K562 treated with DMSO at 1 percent for 4 hours (cell line): Measurements from ENCODE around the gene LTBP3. TPM values are rescaled to one million over a fixed set of nuclear protein-coding genes. Genes with fewer than 3 reads are reported as not detected.

ENCODE experiments used
- total RNA-seq: library from RNA; unstranded; fragments of 300-600 nt; gene quantifications from 2 replicates; pipeline ENCODE4 v1.2.3, GENCODE V29; 2022; ENCODE audit not compliant: insufficient read depth

The LTBP3 gene
- total RNA-seq: 32.3 and 42.6 TPM in 2 replicates

DNA sequence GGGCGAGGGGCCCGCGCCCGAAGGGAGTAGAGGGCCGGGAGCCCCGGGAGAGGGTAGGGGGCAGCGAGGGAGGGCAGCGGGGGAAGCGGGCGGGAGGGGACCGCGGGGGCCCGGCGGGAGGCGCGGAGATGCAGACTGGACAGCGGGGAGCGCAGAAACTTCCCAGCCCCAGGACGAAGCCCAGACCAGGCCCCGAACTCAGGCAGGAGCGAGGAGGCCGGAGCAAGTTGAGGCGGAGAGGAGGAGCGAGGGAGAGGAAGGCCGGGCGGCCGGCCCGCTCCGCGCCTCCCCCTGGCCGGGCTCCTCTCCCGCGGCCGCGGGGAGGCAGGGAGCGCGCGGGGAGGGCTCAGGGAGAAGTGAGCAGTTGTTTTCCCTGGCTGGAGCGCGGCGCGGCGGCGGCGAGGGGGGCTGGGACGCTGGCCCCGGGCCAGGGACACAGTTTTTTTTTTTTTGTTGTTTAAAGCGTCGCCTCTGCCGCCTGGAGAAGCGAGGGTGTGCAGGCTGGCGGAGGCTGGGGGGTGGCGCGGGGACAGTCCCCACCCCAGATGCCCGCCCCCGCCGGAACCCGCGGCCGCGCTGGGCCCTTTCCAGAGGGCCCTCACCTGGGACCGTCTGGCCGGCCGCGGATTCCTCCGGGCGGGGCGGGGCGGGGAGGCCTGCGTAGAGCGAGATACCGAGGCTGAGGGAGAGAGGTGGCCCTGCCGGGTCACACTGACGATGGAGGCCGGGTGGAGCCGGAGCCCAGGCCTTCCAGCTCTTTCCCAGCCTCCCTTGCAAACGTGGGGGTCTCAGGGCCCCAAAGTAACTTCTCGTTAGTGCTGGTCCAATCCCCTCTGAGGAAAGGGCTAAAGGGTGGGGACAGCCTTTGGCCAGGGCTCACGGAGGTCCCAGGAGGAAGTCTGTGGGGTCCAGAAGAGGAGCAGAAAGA, at the start of gene LTBP3:
TSS of gene LTBP3 (minus strand) at position 358 of the 928 bp plus-strand sequence. CDS start 400 bp downstream, outside the sequence.

DNA sequence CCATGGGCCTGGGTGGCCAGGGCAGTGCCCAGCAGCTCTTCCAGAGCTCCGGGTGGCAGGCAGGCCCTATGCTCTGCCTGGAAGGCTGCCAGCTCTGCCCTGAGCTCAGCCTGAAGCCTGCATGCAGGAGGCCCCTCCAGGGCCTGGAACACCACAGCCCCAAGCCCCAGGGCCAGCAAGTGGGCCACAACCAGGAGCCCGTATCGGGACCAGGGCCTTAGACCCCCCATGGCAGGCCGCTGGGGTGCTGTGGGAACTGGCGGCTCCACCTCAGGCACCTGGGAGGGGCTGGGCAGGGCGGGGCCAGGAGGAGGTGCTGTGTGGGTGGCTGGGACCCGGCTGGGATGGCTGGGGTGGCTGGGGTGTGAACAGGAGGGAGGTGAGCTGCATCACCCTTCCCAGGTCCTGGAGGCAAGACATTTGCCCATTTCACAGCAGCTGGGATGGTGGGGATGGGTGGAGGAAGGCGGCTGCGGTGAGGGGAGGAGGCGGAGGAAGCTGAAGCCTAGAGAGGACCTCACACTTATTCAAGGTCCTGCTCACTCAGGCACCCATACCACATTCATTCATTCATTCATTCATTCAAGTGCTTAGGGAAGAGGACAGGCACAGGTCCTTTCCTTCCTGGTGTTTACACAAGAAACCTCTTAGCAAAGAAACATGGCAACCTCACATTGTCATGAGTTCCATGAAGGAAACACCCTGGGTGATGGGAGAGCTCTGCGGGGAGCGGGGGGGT, 37.6 kb upstream of the LTBP3 start, which contains the start of gene KCNK7:
TSS of gene KCNK7 (minus strand) at position 258 of the 739 bp plus-strand sequence. CDS start at position 230, 28 bp downstream.

DNA sequence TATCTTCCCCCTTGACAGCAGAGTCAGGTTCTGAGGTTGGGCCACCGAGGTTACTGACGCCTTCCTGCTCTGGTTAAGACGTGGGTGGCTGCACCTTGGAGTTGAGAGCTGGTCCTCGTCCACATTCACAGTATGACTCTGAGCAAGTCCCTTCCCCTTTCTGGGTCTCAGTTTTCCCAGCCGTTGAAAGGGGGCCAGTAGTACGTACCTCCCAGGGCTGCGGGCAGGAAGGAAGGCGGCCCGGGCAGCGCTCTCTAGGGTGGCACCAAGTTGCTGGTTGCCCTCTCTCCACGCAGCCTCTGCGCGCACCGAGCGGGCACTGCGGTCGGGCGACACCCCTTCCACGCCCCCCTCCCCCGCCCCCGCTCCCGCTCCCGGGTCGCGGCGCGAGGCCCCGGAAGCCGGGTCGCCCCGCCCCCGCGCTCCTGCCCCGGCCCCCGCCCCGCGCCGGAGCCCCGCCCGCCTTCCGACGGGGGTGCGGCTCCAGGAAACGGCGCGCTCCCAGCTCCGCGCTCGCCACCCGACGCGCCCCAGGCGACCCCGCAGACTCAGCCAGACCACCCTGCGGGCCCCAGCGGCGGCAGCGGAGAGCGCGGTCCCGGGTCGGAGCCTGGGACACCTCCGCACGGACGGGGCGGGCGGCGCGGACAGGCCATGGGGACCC, 17.5 kb upstream of the LTBP3 start, which contains the start of gene EHBP1L1:
TSS of gene EHBP1L1 (plus strand) at position 486 of the 664 bp plus-strand sequence. CDS start 250 bp downstream, outside the sequence.

DNA sequence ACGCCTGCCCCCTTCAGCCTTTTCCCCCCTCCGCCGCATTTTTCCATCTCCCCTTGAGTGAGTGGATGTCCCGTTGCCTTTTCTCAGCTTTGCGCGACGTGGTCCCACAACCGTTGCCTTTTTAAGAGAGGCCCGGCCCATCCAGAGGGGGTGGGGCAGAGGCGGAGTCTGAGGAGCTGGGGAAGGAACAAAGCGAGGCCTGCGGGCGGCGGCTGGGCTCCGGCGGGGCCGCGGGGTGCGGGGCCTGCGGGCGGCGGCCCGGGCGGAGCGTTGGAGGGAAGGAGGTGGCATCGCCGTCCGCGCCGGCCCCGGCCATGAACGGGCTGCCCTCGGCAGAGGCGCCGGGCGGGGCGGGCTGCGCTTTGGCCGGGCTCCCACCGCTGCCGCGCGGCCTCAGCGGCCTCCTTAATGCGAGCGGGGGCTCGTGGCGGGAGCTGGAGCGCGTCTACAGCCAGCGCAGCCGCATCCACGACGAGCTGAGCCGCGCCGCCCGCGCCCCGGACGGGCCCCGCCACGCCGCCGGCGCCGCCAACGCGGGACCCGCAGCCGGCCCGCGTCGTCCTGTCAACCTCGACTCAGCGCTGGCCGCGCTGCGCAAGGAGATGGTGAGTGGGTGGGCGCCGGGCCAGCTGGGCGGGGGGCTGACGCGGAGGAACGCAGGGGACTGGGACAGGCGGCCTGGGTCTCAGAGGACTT, 14.3 kb upstream of the LTBP3 start, which contains the start of gene FAM89B:
TSS of gene FAM89B (plus strand) at position 183 of the 696 bp plus-strand sequence. CDS start at position 315, 132 bp downstream.

DNA sequence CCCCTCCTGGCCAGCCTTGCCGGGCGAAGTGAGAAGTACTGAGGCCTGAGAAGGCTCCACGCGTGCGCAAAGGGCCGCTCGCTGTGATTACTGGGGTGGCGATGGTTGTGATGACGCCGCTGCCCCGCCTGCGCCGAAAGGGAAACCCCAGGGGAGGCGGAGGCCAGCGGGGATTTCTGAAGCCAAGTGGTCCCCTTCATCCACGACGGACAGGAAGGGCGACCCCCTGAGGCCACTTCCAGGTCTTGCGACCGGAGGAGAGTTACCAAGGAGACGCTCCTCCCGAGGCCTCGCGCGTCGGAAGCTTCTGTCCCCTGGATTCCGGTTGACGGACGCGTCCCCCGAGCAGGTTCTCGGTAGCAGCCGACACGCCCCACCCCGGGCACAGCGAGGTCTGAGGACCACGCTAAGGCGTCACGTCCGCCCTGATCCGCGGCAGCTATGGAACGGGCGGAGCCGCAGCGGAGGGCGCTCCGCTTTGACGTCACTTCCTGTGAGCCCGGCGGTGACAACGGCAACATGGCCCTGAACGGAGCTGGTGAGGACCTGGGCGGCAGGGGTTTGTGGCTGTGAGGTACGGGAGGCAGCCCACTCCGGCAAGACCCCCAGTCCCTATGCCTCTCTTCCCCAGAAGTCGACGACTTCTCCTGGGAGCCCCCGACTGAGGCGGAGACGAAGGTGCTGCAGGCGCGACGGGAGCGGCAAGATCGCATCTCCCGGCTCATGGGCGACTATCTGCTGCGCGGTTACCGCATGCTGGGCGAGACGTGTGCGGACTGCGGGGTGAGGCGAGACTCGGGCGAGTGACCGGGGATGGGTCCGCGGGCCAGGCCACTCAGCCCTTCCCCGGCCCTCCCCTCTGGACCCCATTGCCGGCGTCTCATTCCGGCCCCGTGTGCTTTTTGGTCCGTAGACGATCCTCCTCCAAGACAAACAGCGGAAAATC, 12.1 kb upstream of the LTBP3 start, which contains the start of gene ZNRD2:
TSS of gene ZNRD2 (plus strand) at position 505 of the 946 bp plus-strand sequence. CDS start at position 520, 15 bp downstream.

DNA sequence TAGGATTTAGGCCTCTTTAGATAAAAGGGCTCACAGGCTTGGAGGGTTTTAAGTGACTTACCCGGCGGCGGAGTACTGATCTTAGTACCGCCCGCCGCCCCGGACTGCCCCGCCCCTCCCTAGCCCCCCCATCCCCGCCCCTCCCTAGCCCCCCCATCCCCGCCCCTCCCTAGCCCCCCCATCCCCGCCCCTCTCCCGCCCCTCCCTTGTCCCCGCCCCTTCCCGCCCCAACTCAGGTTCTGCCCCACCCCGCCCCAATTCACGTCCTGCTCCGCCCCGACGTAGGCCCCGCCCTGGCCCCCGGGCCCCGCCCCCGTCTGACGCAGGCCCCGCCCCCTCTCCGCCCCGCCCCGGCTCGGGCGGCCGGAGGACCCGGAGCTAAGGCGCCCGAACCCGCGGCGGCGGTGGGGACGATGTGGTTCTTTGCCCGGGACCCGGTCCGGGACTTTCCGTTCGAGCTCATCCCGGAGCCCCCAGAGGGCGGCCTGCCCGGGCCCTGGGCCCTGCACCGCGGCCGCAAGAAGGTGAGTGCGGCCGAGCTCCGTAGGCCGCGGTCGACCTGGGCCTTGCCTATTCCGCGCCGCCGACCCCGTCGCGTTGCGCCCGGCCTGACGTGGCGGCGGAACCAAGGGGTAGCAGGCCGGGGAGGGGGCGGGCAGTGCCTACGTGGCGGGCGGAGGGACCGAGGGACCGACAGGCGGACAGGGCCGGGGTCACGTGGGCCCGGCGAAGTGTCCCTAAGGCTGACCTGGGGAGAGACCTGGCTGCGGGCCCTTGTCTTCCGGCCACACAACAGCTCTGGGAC, 33.2 kb downstream of the LTBP3 start, which contains the start of gene SCYL1:
TSS of gene SCYL1 (plus strand) at position 343 of the 805 bp plus-strand sequence. CDS start at position 414, 71 bp downstream.

DNA sequence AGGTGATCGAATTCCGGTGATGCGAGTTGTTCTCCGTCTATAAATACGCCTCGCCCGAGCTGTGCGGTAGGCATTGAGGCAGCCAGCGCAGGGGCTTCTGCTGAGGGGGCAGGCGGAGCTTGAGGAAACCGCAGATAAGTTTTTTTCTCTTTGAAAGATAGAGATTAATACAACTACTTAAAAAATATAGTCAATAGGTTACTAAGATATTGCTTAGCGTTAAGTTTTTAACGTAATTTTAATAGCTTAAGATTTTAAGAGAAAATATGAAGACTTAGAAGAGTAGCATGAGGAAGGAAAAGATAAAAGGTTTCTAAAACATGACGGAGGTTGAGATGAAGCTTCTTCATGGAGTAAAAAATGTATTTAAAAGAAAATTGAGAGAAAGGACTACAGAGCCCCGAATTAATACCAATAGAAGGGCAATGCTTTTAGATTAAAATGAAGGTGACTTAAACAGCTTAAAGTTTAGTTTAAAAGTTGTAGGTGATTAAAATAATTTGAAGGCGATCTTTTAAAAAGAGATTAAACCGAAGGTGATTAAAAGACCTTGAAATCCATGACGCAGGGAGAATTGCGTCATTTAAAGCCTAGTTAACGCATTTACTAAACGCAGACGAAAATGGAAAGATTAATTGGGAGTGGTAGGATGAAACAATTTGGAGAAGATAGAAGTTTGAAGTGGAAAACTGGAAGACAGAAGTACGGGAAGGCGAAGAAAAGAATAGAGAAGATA, 59.0 kb downstream of the LTBP3 start, which contains the start of gene MALAT1:
TSS of gene MALAT1 (plus strand) at position 69 of the 736 bp plus-strand sequence.

Other genes starting within 250 kb of the LTBP3 start
- gene CDC42EP2, start 243.5 kb downstream of the LTBP3 start, total RNA-seq: 1.9 and 3.4 TPM in 2 replicates
- gene DPF2, start 224.5 kb downstream of the LTBP3 start, total RNA-seq: 50.7 and 55.1 TPM in 2 replicates
- 2.2 and 4.9 TPM in 2 replicates for gene TIGD3, start 203.6 kb downstream of the LTBP3 start, total RNA-seq
- 0.77 and 2.0 TPM in 2 replicates for gene SLC25A45, start 175.7 kb downstream of the LTBP3 start, total RNA-seq
- gene FRMD8, start 171.7 kb downstream of the LTBP3 start, total RNA-seq: 36.4 and 36.5 TPM in 2 replicates
- 17.6 and 22.8 TPM in 2 replicates for gene NEAT1, start 135.6 kb downstream of the LTBP3 start, total RNA-seq
- 124 and 165 TPM in 2 replicates for gene MALAT1, start 59.3 kb downstream of the LTBP3 start, total RNA-seq
- 117 and 125 TPM in 2 replicates for gene SCYL1, start 33.3 kb downstream of the LTBP3 start, total RNA-seq
- 37.9 and 48.3 TPM in 2 replicates for gene ZNRD2, start 12.1 kb upstream of the LTBP3 start, total RNA-seq
- 64.3 and 74.6 TPM in 2 replicates for gene FAM89B, start 14.2 kb upstream of the LTBP3 start, total RNA-seq
- gene EHBP1L1, start 17.7 kb upstream of the LTBP3 start, total RNA-seq: 74.1 and 75.4 TPM in 2 replicates
- 1.6 and 2.1 TPM in 2 replicates for gene KCNK7, start 37.4 kb upstream of the LTBP3 start, total RNA-seq
- 58.9 and 66.8 TPM in 2 replicates for gene MAP3K11, start 55.9 kb upstream of the LTBP3 start, total RNA-seq
- 31.8 and 46.2 TPM in 2 replicates for gene PCNX3, start 57.4 kb upstream of the LTBP3 start, total RNA-seq
- 55.3 and 62.8 TPM in 2 replicates for gene SIPA1, start 79.7 kb upstream of the LTBP3 start, total RNA-seq
- gene RELA, start 104.6 kb upstream of the LTBP3 start, total RNA-seq: 58.1 and 70.6 TPM in 2 replicates
- gene KAT5, start 153.9 kb upstream of the LTBP3 start, total RNA-seq: 26.4 and 36.7 TPM in 2 replicates
- 24.6 and 34.7 TPM in 2 replicates for gene RNASEH2C, start 162.4 kb upstream of the LTBP3 start, total RNA-seq
- 25.5 and 28.9 TPM in 2 replicates for gene AP5B1, start 222.6 kb upstream of the LTBP3 start, total RNA-seq
- not detected in 2 replicates for gene OVOL1, start 228.7 kb upstream of the LTBP3 start, total RNA-seq